IMR-90 (cell line): ENCODE results near the gene NCAPD3. TPM values are rescaled to one million over a fixed set of nuclear protein-coding genes. Genes with fewer than 3 reads are reported as not detected.

Source experiments
- ATAC-seq: fragments of 200-7000 bp; cut with Tn5 transposase; 2 replicates; pipeline ENCODE4 v1.9.1; 2020; ENCODE audit warnings: low read depth, mild to moderate bottlenecking, moderate library complexity
- BruUV-seq: library from RNA; stranded (reverse); fragments of 400-500 nt; replicated peaks from 2 replicates; lab custom pipeline; 2021; lab: Mats Ljungman, UMichigan
- CTCF ChIA-PET: fragments of 300-600 bp; formaldehyde crosslinking; extraction: SDS; loops from one replicate; lab custom pipeline; 2021; ENCODE audit warnings: antibody characterized with exemption; lab: Yijun Ruan, JAX
- POLR2A ChIA-PET: fragments of 300-600 bp; sonication (Branson Sonifier 250); formaldehyde crosslinking; loops from one replicate; lab custom pipeline; 2022; ENCODE audit warnings: antibody characterized with exemption; ENCODE audit not compliant: unreplicated experiment; lab: Charles Lee
- DNase-seq: peaks from one replicate; pipeline ENCODE4 v3.0.0; 2013
- H2AFZ ChIP-seq: replicated peaks from 2 replicates; pipeline ENCODE3; 2013; ENCODE audit warnings: low read length, mild to moderate bottlenecking; ENCODE audit not compliant: poor library complexity
- H2AK5ac ChIP-seq: 2 replicates; pipeline ENCODE4 v1.6.1; 2013; ENCODE audit warnings: low read depth, low read length, inconsistent platforms
- H2AK9ac ChIP-seq: replicated peaks from 2 replicates; pipeline ENCODE3; 2013; ENCODE audit warnings: mild to moderate bottlenecking, low read depth, low read length, moderate library complexity; ENCODE audit not compliant: poor library complexity
- H2BK120ac ChIP-seq: 2 replicates; pipeline ENCODE4 v1.6.1; 2013; ENCODE audit warnings: low read depth, low read length, inconsistent platforms
- H2BK15ac ChIP-seq: 3 replicates; pipeline ENCODE4 v1.6.1; 2013; ENCODE audit warnings: low read depth, low read length, inconsistent platforms
- H2BK20ac ChIP-seq: 2 replicates; pipeline ENCODE4 v1.6.1; 2013; ENCODE audit warnings: low read depth, mild to moderate bottlenecking, inconsistent platforms, low read length, moderate library complexity
- H2BK5ac ChIP-seq: 2 replicates; pipeline ENCODE4 v1.6.1; 2013; ENCODE audit warnings: mild to moderate bottlenecking, low read depth, low read length, inconsistent platforms; ENCODE audit not compliant: poor library complexity, severe bottlenecking
- H3K14ac ChIP-seq: replicated peaks from 2 replicates; pipeline ENCODE4 v1.6.1; 2013; ENCODE audit warnings: low read depth, low read length, inconsistent platforms
- H3K18ac ChIP-seq: 2 replicates; pipeline ENCODE4 v1.6.1; 2013; ENCODE audit warnings: low read depth, low read length, control low read depth
- H3K23ac ChIP-seq: 2 replicates; pipeline ENCODE4 v1.6.1; 2013; ENCODE audit warnings: low read depth, low read length, inconsistent platforms
- H3K27ac ChIP-seq: 2 replicates; pipeline ENCODE4 v1.5.1; 2013; ENCODE audit warnings: mild to moderate bottlenecking, control low read depth, low read length; ENCODE audit not compliant: insufficient read depth
- H3K27me3 ChIP-seq: 2 replicates; pipeline ENCODE4 v1.6.1; 2013; ENCODE audit warnings: low read length; ENCODE audit not compliant: control insufficient read depth, insufficient read depth
- H3K36me3 ChIP-seq: 2 replicates; pipeline ENCODE4 v1.6.1; 2013; ENCODE audit warnings: low read length, mixed read lengths; ENCODE audit not compliant: control insufficient read depth, insufficient read depth
- H3K4ac ChIP-seq: 2 replicates; pipeline ENCODE4 v1.6.1; 2013; ENCODE audit warnings: low read depth, low read length, inconsistent platforms
- H3K4me1 ChIP-seq: 2 replicates; pipeline ENCODE4 v1.6.1; 2013; ENCODE audit warnings: low read length, mixed read lengths; ENCODE audit not compliant: control insufficient read depth, insufficient read depth
- H3K4me2 ChIP-seq: 2 replicates; pipeline ENCODE4 v1.6.1; 2013; ENCODE audit warnings: low read depth, mild to moderate bottlenecking, control low read depth, low read length, moderate library complexity
- H3K4me3 ChIP-seq: 2 replicates; pipeline ENCODE4 v1.5.1; 2013; ENCODE audit warnings: low read depth, mild to moderate bottlenecking, control low read depth, low read length, moderate library complexity; ENCODE audit not compliant: insufficient read depth
- H3K56ac ChIP-seq: 2 replicates; pipeline ENCODE4 v1.6.1; 2013; ENCODE audit warnings: low read length, inconsistent platforms; ENCODE audit not compliant: insufficient read depth; ENCODE audit errors: extremely low read depth
- H3K79me1 ChIP-seq, 2 experiments: 2 replicates each; pipeline ENCODE4 v1.6.1; 2013; ENCODE audit warnings: low read length in 2 of 2, inconsistent platforms in 1 of 2, low read depth in 1 of 2
- H3K9ac ChIP-seq: 2 replicates; pipeline ENCODE4 v1.6.1; 2013; ENCODE audit warnings: low read depth, low read length, control low read depth
- H3K9me1 ChIP-seq: 2 replicates; pipeline ENCODE4 v1.6.1; 2013; ENCODE audit warnings: low read length, inconsistent platforms; ENCODE audit not compliant: insufficient read depth
- H3K9me3 ChIP-seq: 2 replicates; pipeline ENCODE4 v1.6.1; 2013; ENCODE audit warnings: low read length; ENCODE audit not compliant: control insufficient read depth, insufficient read depth
- H4K20me1 ChIP-seq: 2 replicates; pipeline ENCODE4 v1.6.1; 2013; ENCODE audit warnings: low read length, inconsistent platforms; ENCODE audit not compliant: insufficient read depth
- H4K5ac ChIP-seq: 2 replicates; pipeline ENCODE4 v1.6.1; 2013; ENCODE audit warnings: mild to moderate bottlenecking, low read depth, low read length, control low read depth
- H4K8ac ChIP-seq, 2 experiments: 2 replicates each; pipeline ENCODE4 v1.6.1; 2013; ENCODE audit warnings: low read depth in 2 of 2, low read length in 2 of 2, control low read depth in 1 of 2, inconsistent platforms in 1 of 2
- H4K91ac ChIP-seq: 2 replicates; pipeline ENCODE4 v1.6.1; 2013; ENCODE audit warnings: low read depth, low read length, inconsistent platforms; ENCODE audit not compliant: insufficient read depth
- CEBPB ChIP-seq: IDR thresholded peaks from 2 replicates; pipeline ENCODE4 v1.6.1; 2012; ENCODE audit warnings: low read depth, low read length, improper control_type of control experiment
- RFX5 ChIP-seq: IDR thresholded peaks from 2 replicates; pipeline ENCODE4 v1.8.0; 2012; ENCODE audit warnings: low read depth, mild to moderate bottlenecking, low read length, moderate library complexity
- SMC3 ChIP-seq: fragments of 150-350 bp; IDR thresholded peaks from 2 replicates; pipeline ENCODE4 v1.6.1; 2016; ENCODE audit warnings: low read depth, mild to moderate bottlenecking, antibody characterized with exemption, low read length, moderate library complexity
- WGBS, 2 experiments: methylation state at CpG; one replicate each; pipeline versions ENCODE4 v1.1.5 to v1.1.7; 2013; ENCODE audit warnings: missing lambda C conversion rate in 2 of 2; ENCODE audit not compliant: insufficient read length in 1 of 2; ENCODE audit errors: extremely low coverage in 2 of 2; 5-methylcytosine and 5-hydroxymethylcytosine counted together
- dilution Hi-C: fragments of 300-500 bp; cut with HindIII; formaldehyde crosslinking; loops from one replicate; pipeline ENCODE4 v1.14.3; 2018; ENCODE audit warnings: low sequenced_read_pairs; ENCODE audit not compliant: unreplicated experiment
- in situ Hi-C: fragments of 300-500 bp; cut with MboI; formaldehyde crosslinking; loops from 3 replicates; pipeline ENCODE4 v1.14.3; 2019; ENCODE audit warnings: low sequenced_read_pairs, inconsistent platforms, mixed read lengths
- intact Hi-C: fragments of 100-400 bp; cut with micrococcal nuclease; formaldehyde crosslinking; loops from 2 replicates; pipeline ENCODE4 v1.10.0; 2022
- polyA plus RNA-seq, 3 experiments: library from polyadenylated mRNA; depleted of rRNA; stranded (reverse); fragments of >200 nt; gene quantifications; 2 replicates each; pipeline ENCODE4 v1.2.3, GENCODE V29; 2012; ENCODE audit warnings: low replicate concordance in 1 of 3
- total RNA-seq: library from RNA; depleted of rRNA; stranded (reverse); fragments of >200 nt; gene quantifications from 2 replicates; pipeline ENCODE4 v1.2.3, GENCODE V29; 2012
- TF ChIP-seq, protein P1 (sequence below): fragments of 150-350 bp; IDR thresholded peaks from 2 replicates; pipeline ENCODE4 v1.6.1; 2017; ENCODE audit warnings: mild to moderate bottlenecking, antibody characterized with exemption, low read length, low read depth

The NCAPD3 gene
- total and polyA plus RNA-seq, 2 of the 4 experiments (the other 2 are of a cell fraction), result 18.0 to 19.2 TPM

DNA sequence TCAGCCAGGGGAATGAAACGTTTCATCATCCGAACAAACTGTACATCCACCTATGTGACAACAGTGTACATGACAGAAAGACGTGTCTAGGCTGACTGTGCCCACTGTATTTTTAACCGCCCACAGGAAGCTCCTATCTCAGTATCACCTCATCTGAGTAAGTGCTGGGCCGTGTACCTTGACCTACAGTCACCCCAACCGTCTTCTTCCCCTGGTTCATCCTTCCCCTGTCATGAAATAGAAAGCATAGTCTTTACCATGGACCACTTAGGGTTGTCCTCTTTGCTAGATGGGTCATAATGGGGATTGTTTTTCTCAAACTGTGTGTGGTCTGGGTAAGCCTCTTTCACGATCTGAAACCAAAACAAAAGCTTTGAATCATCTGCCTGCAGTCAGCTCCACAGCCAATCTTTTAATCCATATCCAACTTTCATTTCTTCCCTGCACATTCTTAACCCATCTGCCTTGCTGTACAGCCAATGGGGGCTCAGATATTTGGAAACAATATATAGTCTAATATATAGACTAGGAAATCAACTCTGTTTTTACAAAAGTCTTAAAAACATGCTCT lies 25.2 kb upstream of the NCAPD3 start:
- Histone ChIP-seq H2BK120ac (no peak overlapping the region), H3K27me3 (no peaks in the 10 kb centered on the region), H3K56ac (no peak overlapping the region), H3K4me2 (no peak overlapping the region), H2AK9ac (peak overlapping the region; percentile 6), H3K23ac (no peak overlapping the region), H4K5ac (no peak overlapping the region), H4K20me1 (no peaks in the 10 kb centered on the region), H3K36me3 (peaks cover 44% of the 10 kb centered on the region), H2AK5ac (no peak overlapping the region), H2BK15ac (no peak overlapping the region), H3K9me3 (no peaks in the 10 kb centered on the region), H3K18ac (no peak overlapping the region), H3K9me1 (no peaks in the 10 kb centered on the region; the same call in 1 of the 2 replicates), H3K9ac (no peak overlapping the region), H4K91ac (no peak overlapping the region), H3K4me1 (no peaks in the 10 kb centered on the region; the same call in 1 of the 2 replicates), H2BK5ac (no peak overlapping the region), H3K14ac (no peak overlapping the region), H2AFZ (no peak overlapping the region), H3K79me1 (peaks cover 6 to 17% of the 10 kb centered on the region in 2 experiments; a peak in 3 of 4 replicates), H3K4ac (no peak overlapping the region), H3K27ac (no peak overlapping the region), H2BK20ac (no peak overlapping the region), H4K8ac (no peak overlapping the region), H3K4me3 (no peak overlapping the region)
- CTCF ChIA-PET, result interaction anchor here (1.0 kb wide), 1 partner anchor 199 kb away, joined by 3 read pairs; no protein-coding TSS in a partner anchor
- TF ChIP-seq CEBPB (no peak), RFX5 (no peak), SMC3 (no peak)
- TF ChIP-seq, protein P1, sequence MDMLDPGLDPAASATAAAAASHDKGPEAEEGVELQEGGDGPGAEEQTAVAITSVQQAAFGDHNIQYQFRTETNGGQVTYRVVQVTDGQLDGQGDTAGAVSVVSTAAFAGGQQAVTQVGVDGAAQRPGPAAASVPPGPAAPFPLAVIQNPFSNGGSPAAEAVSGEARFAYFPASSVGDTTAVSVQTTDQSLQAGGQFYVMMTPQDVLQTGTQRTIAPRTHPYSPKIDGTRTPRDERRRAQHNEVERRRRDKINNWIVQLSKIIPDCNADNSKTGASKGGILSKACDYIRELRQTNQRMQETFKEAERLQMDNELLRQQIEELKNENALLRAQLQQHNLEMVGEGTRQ, result no peak
- no TSS peak for BruUV-seq
- intact Hi-C loops, result no loop called here
- ATAC-seq, result no peak
- in situ Hi-C loops, result no loop called here
- peak; percentile 53 for DNase-seq
- POLR2A ChIA-PET, result no interaction called here
- dilution Hi-C loops, result no loop called here
- 50% methylated on average over 2 of the region's 7 CpGs; no CpG with 5 or more reads in 1 of the 2 experiments for WGBS, 2 experiments
